Measurements from ENCODE around the gene GBA3. TPM values are rescaled to one million over a fixed set of nuclear protein-coding genes. Genes with fewer than 3 reads are reported as not detected.
A peak's percentile ranks its signal among the peaks of the same experiment; 100 is the strongest.

Gene GBA3
- total RNA-seq, 1 experiment from 2014 or later, result 0.09 TPM

DNA sequence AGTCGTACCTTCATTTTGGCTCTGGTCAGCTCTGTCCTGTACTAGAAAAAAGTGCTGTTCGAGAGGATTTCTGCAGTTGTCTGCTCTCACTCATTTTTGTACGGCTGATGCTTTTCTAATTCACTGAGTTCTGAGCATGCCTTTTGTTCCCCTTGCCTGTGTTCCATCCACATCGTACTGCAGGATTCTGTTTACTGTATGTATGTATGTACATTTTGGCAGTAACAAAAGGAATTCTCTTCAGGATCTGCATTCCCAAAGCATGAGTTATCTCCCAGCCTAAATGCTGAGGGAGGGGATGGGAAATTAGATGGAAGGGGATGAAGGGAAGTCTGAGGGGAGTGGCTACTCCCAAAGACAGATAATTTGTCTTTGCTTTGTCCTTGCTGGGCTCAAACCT lies 87.6 kb downstream of the GBA3 start:
- TF ChIP-seq ZNF671 (CRISPR knock-in tag; IDR thresholded peaks at IDR 0.05), result no peak
- TF ChIP-seq ZNF121 (CRISPR knock-in tag; IDR thresholded peaks at IDR 0.05), result no peak
- TF ChIP-seq GABPB1 (CRISPR knock-in tag; IDR thresholded peaks at IDR 0.05), result no peak
- TF ChIP-seq, protein P1, sequence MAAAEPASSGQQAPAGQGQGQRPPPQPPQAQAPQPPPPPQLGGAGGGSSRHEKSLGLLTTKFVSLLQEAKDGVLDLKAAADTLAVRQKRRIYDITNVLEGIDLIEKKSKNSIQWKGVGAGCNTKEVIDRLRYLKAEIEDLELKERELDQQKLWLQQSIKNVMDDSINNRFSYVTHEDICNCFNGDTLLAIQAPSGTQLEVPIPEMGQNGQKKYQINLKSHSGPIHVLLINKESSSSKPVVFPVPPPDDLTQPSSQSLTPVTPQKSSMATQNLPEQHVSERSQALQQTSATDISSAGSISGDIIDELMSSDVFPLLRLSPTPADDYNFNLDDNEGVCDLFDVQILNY (CRISPR knock-in tag; IDR thresholded peaks at IDR 0.05), result no peak
- no peak for TF ChIP-seq CBFB (CRISPR knock-in tag; IDR thresholded peaks at IDR 0.05; ENCODE audit: low read depth)
- TF ChIP-seq FOXJ3 (CRISPR knock-in tag; IDR thresholded peaks at IDR 0.05; ENCODE audit: borderline replicate concordance), result no peak
- TF ChIP-seq, protein P2, sequence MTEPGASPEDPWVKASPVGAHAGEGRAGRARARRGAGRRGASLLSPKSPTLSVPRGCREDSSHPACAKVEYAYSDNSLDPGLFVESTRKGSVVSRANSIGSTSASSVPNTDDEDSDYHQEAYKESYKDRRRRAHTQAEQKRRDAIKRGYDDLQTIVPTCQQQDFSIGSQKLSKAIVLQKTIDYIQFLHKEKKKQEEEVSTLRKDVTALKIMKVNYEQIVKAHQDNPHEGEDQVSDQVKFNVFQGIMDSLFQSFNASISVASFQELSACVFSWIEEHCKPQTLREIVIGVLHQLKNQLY (CRISPR knock-in tag; IDR thresholded peaks at IDR 0.05), result no peak
- no peak for TF ChIP-seq ATF1 (CRISPR knock-in tag; IDR thresholded peaks at IDR 0.05)
- TF ChIP-seq, protein P3, sequence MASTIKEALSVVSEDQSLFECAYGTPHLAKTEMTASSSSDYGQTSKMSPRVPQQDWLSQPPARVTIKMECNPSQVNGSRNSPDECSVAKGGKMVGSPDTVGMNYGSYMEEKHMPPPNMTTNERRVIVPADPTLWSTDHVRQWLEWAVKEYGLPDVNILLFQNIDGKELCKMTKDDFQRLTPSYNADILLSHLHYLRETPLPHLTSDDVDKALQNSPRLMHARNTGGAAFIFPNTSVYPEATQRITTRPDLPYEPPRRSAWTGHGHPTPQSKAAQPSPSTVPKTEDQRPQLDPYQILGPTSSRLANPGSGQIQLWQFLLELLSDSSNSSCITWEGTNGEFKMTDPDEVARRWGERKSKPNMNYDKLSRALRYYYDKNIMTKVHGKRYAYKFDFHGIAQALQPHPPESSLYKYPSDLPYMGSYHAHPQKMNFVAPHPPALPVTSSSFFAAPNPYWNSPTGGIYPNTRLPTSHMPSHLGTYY (CRISPR knock-in tag; IDR thresholded peaks at IDR 0.05), result no peak
- no peak for TF ChIP-seq NR3C1 (CRISPR knock-in tag; conservative IDR thresholded peaks at IDR 0.05; ENCODE audit: low read depth)
- TF ChIP-seq TCF7 (CRISPR knock-in tag; IDR thresholded peaks at IDR 0.05; ENCODE audit: low read depth), result no peak
- TF ChIP-seq, protein P4, sequence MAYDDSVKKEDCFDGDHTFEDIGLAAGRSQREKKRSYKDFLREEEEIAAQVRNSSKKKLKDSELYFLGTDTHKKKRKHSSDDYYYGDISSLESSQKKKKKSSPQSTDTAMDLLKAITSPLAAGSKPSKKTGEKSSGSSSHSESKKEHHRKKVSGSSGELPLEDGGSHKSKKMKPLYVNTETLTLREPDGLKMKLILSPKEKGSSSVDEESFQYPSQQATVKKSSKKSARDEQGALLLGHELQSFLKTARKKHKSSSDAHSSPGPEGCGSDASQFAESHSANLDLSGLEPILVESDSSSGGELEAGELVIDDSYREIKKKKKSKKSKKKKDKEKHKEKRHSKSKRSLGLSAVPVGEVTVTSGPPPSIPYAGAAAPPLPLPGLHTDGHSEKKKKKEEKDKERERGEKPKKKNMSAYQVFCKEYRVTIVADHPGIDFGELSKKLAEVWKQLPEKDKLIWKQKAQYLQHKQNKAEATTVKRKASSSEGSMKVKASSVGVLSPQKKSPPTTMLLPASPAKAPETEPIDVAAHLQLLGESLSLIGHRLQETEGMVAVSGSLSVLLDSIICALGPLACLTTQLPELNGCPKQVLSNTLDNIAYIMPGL (CRISPR knock-in tag; IDR thresholded peaks at IDR 0.05), result no peak
- no peak for TF ChIP-seq ZNF232 (CRISPR knock-in tag; IDR thresholded peaks at IDR 0.05)
- TF ChIP-seq RELA (CRISPR knock-in tag; IDR thresholded peaks at IDR 0.05; ENCODE audit: borderline replicate concordance), result no peak
- no peak for TF ChIP-seq MXD4 (CRISPR knock-in tag; IDR thresholded peaks at IDR 0.05; ENCODE audit: borderline replicate concordance)
- TF ChIP-seq ELF4 (CRISPR knock-in tag; IDR thresholded peaks at IDR 0.05; ENCODE audit: low read depth), result no peak
- TF ChIP-seq, protein P5, sequence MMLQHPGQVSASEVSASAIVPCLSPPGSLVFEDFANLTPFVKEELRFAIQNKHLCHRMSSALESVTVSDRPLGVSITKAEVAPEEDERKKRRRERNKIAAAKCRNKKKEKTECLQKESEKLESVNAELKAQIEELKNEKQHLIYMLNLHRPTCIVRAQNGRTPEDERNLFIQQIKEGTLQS (CRISPR knock-in tag; conservative IDR thresholded peaks at IDR 0.05), result no peak
- CTCF ChIA-PET, result no interaction called here
- POLR2A ChIA-PET, result no interaction called here
- ATAC-seq, result no peak
- Mint-ChIP-seq H3K4me1 (peaks cover 6% of the 10 kb centered on the region), H3K4me3 (no peak overlapping the region), H3K9me3 (peaks cover 25% of the 10 kb centered on the region), H3K36me3 (0 out of 2 replicates have a peak, but pooled peaks cover 3% of the 10 kb centered on the region), H3K27ac (no peak overlapping the region), H3K27me3 (ENCODE audit: low read depth) (no peaks in the 10 kb centered on the region)
- no peak for DNase-seq (ENCODE audit: low spot score)

DNA sequence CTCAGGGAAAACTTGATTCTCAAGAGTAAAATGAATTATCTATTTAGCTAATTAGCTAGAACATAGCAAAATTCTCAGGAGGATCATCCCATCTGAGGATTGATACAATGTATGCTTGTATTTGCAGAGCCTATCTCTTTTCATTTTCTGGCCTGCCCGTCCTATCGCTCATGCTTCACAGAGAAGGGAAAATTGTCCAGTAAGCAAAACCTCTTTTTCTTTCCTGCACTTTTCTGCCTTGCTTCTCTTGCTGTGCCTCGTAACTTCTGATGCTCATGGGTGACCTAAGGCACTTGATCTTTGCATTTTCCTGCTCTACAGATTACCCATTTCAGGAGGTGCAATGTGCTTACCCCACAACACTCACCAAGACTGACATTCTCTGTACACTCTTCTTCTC lies 88.1 kb downstream of the GBA3 start:
- POLR2A ChIA-PET, result no interaction called here
- H3K9me3 Mint-ChIP-seq, result peaks cover 20% of the 10 kb centered on the region
- TF ChIP-seq TEAD1 (CRISPR knock-in tag; IDR thresholded peaks at IDR 0.05) (no peak), GABPB1 (CRISPR knock-in tag; IDR thresholded peaks at IDR 0.05) (no peak), FOXP1 (CRISPR knock-in tag; IDR thresholded peaks at IDR 0.05; ENCODE audit: borderline replicate concordance) (no peak), TEAD4 (CRISPR knock-in tag; IDR thresholded peaks at IDR 0.05) (no peak), GTF2I (CRISPR knock-in tag; conservative IDR thresholded peaks at IDR 0.05) (no peak)
- TF ChIP-seq, protein P6, sequence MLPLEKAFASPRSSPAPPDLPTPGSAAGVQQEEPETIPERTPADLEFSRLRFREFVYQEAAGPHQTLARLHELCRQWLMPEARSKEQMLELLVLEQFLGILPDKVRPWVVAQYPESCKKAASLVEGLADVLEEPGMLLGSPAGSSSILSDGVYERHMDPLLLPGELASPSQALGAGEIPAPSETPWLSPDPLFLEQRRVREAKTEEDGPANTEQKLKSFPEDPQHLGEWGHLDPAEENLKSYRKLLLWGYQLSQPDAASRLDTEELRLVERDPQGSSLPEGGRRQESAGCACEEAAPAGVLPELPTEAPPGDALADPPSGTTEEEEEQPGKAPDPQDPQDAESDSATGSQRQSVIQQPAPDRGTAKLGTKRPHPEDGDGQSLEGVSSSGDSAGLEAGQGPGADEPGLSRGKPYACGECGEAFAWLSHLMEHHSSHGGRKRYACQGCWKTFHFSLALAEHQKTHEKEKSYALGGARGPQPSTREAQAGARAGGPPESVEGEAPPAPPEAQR (CRISPR knock-in tag; IDR thresholded peaks at IDR 0.05), result no peak
- TF ChIP-seq, protein P7, sequence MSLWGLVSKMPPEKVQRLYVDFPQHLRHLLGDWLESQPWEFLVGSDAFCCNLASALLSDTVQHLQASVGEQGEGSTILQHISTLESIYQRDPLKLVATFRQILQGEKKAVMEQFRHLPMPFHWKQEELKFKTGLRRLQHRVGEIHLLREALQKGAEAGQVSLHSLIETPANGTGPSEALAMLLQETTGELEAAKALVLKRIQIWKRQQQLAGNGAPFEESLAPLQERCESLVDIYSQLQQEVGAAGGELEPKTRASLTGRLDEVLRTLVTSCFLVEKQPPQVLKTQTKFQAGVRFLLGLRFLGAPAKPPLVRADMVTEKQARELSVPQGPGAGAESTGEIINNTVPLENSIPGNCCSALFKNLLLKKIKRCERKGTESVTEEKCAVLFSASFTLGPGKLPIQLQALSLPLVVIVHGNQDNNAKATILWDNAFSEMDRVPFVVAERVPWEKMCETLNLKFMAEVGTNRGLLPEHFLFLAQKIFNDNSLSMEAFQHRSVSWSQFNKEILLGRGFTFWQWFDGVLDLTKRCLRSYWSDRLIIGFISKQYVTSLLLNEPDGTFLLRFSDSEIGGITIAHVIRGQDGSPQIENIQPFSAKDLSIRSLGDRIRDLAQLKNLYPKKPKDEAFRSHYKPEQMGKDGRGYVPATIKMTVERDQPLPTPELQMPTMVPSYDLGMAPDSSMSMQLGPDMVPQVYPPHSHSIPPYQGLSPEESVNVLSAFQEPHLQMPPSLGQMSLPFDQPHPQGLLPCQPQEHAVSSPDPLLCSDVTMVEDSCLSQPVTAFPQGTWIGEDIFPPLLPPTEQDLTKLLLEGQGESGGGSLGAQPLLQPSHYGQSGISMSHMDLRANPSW (CRISPR knock-in tag; conservative IDR thresholded peaks at IDR 0.05; ENCODE audit: low read depth), result no peak
- H3K4me3 Mint-ChIP-seq, result no peak overlapping the region
- no peaks in the 10 kb centered on the region for H3K27me3 Mint-ChIP-seq (ENCODE audit: low read depth)
- DNase-seq (ENCODE audit: low spot score) (no peak), ATAC-seq (no peak)
- H3K4me1 Mint-ChIP-seq, result peaks cover 6% of the 10 kb centered on the region
- H3K27ac Mint-ChIP-seq, result peak overlapping the region; percentile 22; the same call in 1 of the 2 replicates
- no peaks in the 10 kb centered on the region for H3K36me3 Mint-ChIP-seq
- CTCF ChIA-PET, result no interaction called here

All from WTC11 (cell line).